Measurements from ENCODE around the gene AGPAT4.
A peak's percentile ranks its signal among the peaks of the same experiment; 100 is the strongest.
"Not testable (repeated sequence)": the region's sequence is repeated elsewhere in the genome, so short reads cannot be mapped to it uniquely, and the experiment has no call there.

The AGPAT4 gene

GRCh38 chr6:161228921-161229591, 44.8 kb downstream of the AGPAT4 start:
- peak; percentile 78 to 90 for DNase-seq (ENCODE audit: low read depth in 2 of 2)
- TF ChIP-seq CTCF (IDR thresholded peaks at IDR 0.05; ENCODE audit: low read depth, low read length): no peak
- no peak overlapping the region for H3K4me3 ChIP-seq (replicated peaks in 1 of 2; ENCODE audit: low read depth in 2 of 2, low read length in 2 of 2)

- no peak for TF ChIP-seq CTCF (IDR thresholded peaks at IDR 0.05; ENCODE audit: low read depth, low read length)
- no peak overlapping the region for H3K4me3 ChIP-seq (replicated peaks in 1 of 2; ENCODE audit: low read depth in 2 of 2, low read length in 2 of 2)
- DNase-seq (ENCODE audit: low read depth in 2 of 2): peak in 1 of 2 donors; percentile 16
Measured at GRCh38 chr6:161228096-161228495, 45.8 kb downstream of the AGPAT4 start.

- no peak overlapping the region for H3K4me3 ChIP-seq (replicated peaks in 1 of 2; ENCODE audit: low read depth in 2 of 2, low read length in 2 of 2)
- DNase-seq (ENCODE audit: low read depth in 2 of 2): no peak
- TF ChIP-seq CTCF (IDR thresholded peaks at IDR 0.05; ENCODE audit: low read depth, low read length): no peak
Measured at GRCh38 chr6:161227004-161227960, 46.6 kb downstream of the AGPAT4 start.

GRCh38 chr6:161226009-161226964, 47.6 kb downstream of the AGPAT4 start:
- H3K4me3 ChIP-seq (replicated peaks in 1 of 2; ENCODE audit: low read depth in 2 of 2, low read length in 2 of 2): no peak overlapping the region
- no peak for DNase-seq (ENCODE audit: low read depth in 2 of 2)
- no peak for TF ChIP-seq CTCF (IDR thresholded peaks at IDR 0.05; ENCODE audit: low read depth, low read length)

GRCh38 chr6:161225681-161226008, 48.2 kb downstream of the AGPAT4 start:
- DNase-seq (ENCODE audit: low read depth in 2 of 2): no peak
- no peak for TF ChIP-seq CTCF (IDR thresholded peaks at IDR 0.05; ENCODE audit: low read depth, low read length)
- H3K4me3 ChIP-seq (replicated peaks in 1 of 2; ENCODE audit: low read depth in 2 of 2, low read length in 2 of 2): no peak overlapping the region

- not testable (repeated sequence) for DNase-seq (ENCODE audit: low read depth in 2 of 2)
Measured at GRCh38 chr6:161224951-161225680, 48.7 kb downstream of the AGPAT4 start.

More at GRCh38 chr6:161224951-161225680, 48.7 kb downstream of the AGPAT4 start:
- not testable (repeated sequence) for H3K4me3 ChIP-seq (replicated peaks in 1 of 2; ENCODE audit: low read depth in 2 of 2, low read length in 2 of 2)
